Nephron (organoid): ENCODE results near the gene FLRT2.

Experiments used
- H3K27ac Mint-ChIP-seq, 3 experiments: 2 replicates each; pipeline ENCODE4 v1.8.0; 2020; ENCODE audit warnings: mixed read lengths in 3 of 3, mild to moderate bottlenecking in 2 of 3, moderate library complexity in 1 of 3
- H3K27me3 Mint-ChIP-seq: 2 replicates; pipeline ENCODE4 v1.8.0; 2021; ENCODE audit warnings: low read depth, mild to moderate bottlenecking, moderate library complexity, mixed read lengths
- H3K36me3 Mint-ChIP-seq: 2 replicates; pipeline ENCODE4 v1.8.0; 2020; ENCODE audit warnings: low read depth, mixed read lengths
- H3K4me1 Mint-ChIP-seq: 2 replicates; pipeline ENCODE4 v1.8.0; 2020; ENCODE audit warnings: mixed read lengths
- H3K4me3 Mint-ChIP-seq, 3 experiments: 2 replicates each; pipeline ENCODE4 v1.8.0; 2020; ENCODE audit warnings: mild to moderate bottlenecking in 3 of 3, mixed read lengths in 3 of 3, moderate library complexity in 2 of 3
- H3K9me3 Mint-ChIP-seq: 2 replicates; pipeline ENCODE4 v1.8.0; 2020; ENCODE audit warnings: mixed read lengths
- TF ChIP-seq, protein P1 (sequence below), 3 experiments: fragments of 200-600 bp; sonication (generic); IDR thresholded peaks; one replicate each; pipeline ENCODE4 v1.5.0; 2021; ENCODE audit warnings: antibody characterized with exemption in 3 of 3; ENCODE audit not compliant: unreplicated experiment in 3 of 3

The FLRT2 gene

GRCh38 chr14:85529803-85530574, at the start of gene FLRT2:
TSS of gene FLRT2 (plus strand) at chr14:85530144. CDS start at chr14:85621515, 91,371 bp downstream.
- H3K4me3 Mint-ChIP-seq: peak within 1 kb of the TSS; percentile 97 to 98 (median 97)
- H3K4me1 Mint-ChIP-seq: peaks cover 21% of the 10 kb centered on the region
- peak within 1 kb of the TSS; percentile 96 to 99 (median 98) for H3K27ac Mint-ChIP-seq
- TF ChIP-seq, protein P1, sequence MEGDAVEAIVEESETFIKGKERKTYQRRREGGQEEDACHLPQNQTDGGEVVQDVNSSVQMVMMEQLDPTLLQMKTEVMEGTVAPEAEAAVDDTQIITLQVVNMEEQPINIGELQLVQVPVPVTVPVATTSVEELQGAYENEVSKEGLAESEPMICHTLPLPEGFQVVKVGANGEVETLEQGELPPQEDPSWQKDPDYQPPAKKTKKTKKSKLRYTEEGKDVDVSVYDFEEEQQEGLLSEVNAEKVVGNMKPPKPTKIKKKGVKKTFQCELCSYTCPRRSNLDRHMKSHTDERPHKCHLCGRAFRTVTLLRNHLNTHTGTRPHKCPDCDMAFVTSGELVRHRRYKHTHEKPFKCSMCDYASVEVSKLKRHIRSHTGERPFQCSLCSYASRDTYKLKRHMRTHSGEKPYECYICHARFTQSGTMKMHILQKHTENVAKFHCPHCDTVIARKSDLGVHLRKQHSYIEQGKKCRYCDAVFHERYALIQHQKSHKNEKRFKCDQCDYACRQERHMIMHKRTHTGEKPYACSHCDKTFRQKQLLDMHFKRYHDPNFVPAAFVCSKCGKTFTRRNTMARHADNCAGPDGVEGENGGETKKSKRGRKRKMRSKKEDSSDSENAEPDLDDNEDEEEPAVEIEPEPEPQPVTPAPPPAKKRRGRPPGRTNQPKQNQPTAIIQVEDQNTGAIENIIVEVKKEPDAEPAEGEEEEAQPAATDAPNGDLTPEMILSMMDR (IDR thresholded peaks at IDR 0.05; ENCODE audit: unreplicated experiment in 3 of 3): no peak
- no peaks in the 10 kb centered on the region for H3K9me3 Mint-ChIP-seq
- H3K36me3 Mint-ChIP-seq: peaks cover 15% of the 10 kb centered on the region
- peaks cover 31% of the 10 kb centered on the region for H3K27me3 Mint-ChIP-seq

- Mint-ChIP-seq H3K27me3 (no peaks in the 10 kb centered on the region), H3K36me3 (no peaks in the 10 kb centered on the region), H3K4me3 (no peak overlapping the region), H3K27ac (no peak overlapping the region), H3K9me3 (no peaks in the 10 kb centered on the region), H3K4me1 (peaks cover 6% of the 10 kb centered on the region)
- TF ChIP-seq, protein P1 (IDR thresholded peaks at IDR 0.05; ENCODE audit: unreplicated experiment in 3 of 3): no peak
Observed at GRCh38 chr14:85481471-85481870, 48.5 kb upstream of the FLRT2 start.

GRCh38 chr14:85482552-85482951, 47.4 kb upstream of the FLRT2 start:
- H3K4me3 Mint-ChIP-seq: no peak overlapping the region

GRCh38 chr14:85483037-85483436, 46.9 kb upstream of the FLRT2 start:
- H3K4me3 Mint-ChIP-seq: no peak overlapping the region
- H3K27ac Mint-ChIP-seq: peak overlapping the region in 1 of 3 experiments; percentile 4
- H3K27me3 Mint-ChIP-seq: no peaks in the 10 kb centered on the region
- no peaks in the 10 kb centered on the region for H3K9me3 Mint-ChIP-seq
- TF ChIP-seq, protein P1 (IDR thresholded peaks at IDR 0.05; ENCODE audit: unreplicated experiment in 3 of 3): no peak
- no peaks in the 10 kb centered on the region for H3K36me3 Mint-ChIP-seq
- peaks cover 6% of the 10 kb centered on the region for H3K4me1 Mint-ChIP-seq

More at GRCh38 chr14:85482552-85482951, 47.4 kb upstream of the FLRT2 start:
- H3K4me1 Mint-ChIP-seq: peaks cover 6% of the 10 kb centered on the region
- no peaks in the 10 kb centered on the region for H3K27me3 Mint-ChIP-seq
- H3K27ac Mint-ChIP-seq: peak overlapping the region in 1 of 3 experiments; percentile 4
- H3K9me3 Mint-ChIP-seq: no peaks in the 10 kb centered on the region
- no peaks in the 10 kb centered on the region for H3K36me3 Mint-ChIP-seq
- TF ChIP-seq, protein P1 (IDR thresholded peaks at IDR 0.05; ENCODE audit: unreplicated experiment in 3 of 3): no peak

DNA sequence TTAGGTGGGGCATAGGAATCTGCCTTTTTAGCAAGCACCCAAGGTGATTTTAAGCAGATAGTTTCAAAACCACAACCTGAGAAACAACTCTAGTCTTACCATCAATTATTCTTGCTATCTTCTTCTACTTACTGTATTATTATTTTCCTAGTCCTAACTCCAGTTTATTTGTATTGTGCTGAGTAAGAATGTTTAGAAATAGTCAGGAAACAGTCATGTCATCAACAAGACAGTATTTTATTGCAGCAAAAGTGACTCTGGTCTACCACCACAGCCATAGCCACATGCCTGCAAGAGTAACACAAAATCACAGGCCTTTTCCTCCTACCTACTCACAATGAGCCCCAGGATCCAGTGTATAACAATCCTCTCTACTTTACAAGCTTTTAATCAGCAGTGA, 46.3 kb upstream of the FLRT2 start:
- H3K4me1 Mint-ChIP-seq: peaks cover 6% of the 10 kb centered on the region
- H3K4me3 Mint-ChIP-seq: no peak overlapping the region
- H3K36me3 Mint-ChIP-seq: no peaks in the 10 kb centered on the region
- TF ChIP-seq, protein P1 (IDR thresholded peaks at IDR 0.05; ENCODE audit: unreplicated experiment in 3 of 3): no peak
- H3K9me3 Mint-ChIP-seq: no peaks in the 10 kb centered on the region
- H3K27ac Mint-ChIP-seq: peak overlapping the region in 1 of 3 experiments; percentile 4
- no peaks in the 10 kb centered on the region for H3K27me3 Mint-ChIP-seq

DNA sequence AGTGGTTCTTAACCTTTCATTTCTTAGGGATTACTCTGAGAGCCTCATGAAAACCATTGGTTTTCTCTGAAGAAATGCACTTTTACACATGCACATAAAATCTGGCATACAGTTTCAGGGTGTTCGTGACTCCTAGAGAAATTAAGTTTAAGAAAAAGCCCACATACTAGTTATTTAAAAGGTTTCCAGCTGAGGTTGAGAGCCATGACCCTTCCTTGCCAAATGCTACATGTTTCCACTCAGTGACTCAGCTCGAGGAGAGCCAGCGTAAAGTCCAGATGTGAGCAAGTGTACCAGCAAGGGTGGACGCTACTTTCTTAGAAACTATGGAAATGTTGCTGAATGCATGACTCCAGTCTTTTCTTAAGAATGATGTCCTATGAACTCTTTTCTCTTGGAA, 42.7 kb upstream of the FLRT2 start:
- Mint-ChIP-seq H3K4me1 (peaks cover 6% of the 10 kb centered on the region), H3K9me3 (peaks cover 17% of the 10 kb centered on the region), H3K4me3 (no peak overlapping the region), H3K36me3 (no peaks in the 10 kb centered on the region), H3K27ac (no peak overlapping the region), H3K27me3 (peaks cover 4% of the 10 kb centered on the region)
- TF ChIP-seq, protein P1 (IDR thresholded peaks at IDR 0.05; ENCODE audit: unreplicated experiment in 3 of 3): no peak
